Stimulated activated naive CD4-positive, alpha-beta T cell (primary cell): Measurements from ENCODE around the gene DEPP1.
A peak's percentile ranks its signal among the peaks of the same experiment; 100 is the strongest.

Source experiments
- DNase-seq, 6 experiments: peaks; one replicate each; lab custom pipeline; 2025; lab: John Stamatoyannopoulos, UW

The DEPP1 gene

DNA sequence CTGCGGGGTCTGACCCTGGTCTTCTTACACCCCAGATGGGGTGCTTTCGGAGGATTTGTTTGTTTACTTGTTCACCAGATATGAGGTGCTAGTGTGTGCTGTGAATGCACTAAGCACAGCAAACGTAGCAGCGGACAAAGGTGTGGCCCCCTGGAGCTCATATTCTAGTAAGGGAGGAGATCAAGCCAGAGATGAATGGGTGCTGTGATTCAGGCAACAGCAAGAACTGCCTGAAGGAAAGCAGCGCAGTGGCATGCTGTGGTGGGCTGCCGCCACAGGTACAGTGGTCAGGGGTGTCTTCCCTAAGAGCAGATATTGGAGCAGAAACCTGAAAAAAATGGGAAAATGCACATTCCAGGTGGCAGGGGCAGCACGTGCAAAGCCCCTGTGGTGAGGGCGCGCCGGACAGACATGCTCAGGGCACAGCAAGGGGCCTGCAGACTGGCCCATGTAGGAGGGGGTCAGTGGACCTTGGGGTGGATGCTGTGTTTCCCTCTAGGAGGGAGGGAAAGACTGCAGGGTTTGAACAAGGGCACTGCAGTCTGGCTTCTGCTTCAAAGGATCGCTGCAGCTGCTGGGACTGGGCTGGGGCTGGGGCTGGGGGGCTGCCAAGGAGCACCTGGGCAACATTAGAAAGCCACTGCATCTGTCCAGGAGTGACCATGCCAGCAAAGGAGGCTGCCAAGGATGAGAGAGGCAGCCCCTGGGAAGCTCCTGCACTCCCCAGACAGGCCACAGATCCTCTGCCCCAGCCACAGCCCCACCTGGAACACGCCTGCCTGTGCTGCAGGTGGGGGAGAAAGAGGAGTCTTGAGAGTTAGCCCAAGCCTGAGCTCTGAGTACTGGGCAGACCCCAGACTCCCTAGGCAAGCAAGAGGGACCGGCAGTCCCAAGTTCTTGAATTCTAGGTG, 927 bp upstream of the DEPP1 start:
- no peak for DNase-seq

DNA sequence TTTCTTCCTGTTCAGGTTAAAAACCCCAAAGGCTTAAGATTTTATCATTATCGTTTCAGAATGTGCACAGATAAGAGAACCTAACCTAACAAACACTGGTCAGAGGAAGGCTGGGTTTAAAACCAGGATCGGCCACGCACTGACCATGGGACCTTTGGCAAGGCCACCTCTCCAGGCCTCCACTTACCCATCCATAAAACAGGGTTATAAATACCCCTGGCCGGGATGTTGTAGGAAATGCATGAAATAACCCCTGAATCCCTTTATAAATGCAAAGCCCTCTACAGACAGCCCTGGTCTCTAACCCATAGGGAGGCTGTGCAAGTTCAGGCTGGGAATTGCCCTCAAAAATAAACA, 418 bp downstream of the DEPP1 start:
- DNase-seq = no peak

DNA sequence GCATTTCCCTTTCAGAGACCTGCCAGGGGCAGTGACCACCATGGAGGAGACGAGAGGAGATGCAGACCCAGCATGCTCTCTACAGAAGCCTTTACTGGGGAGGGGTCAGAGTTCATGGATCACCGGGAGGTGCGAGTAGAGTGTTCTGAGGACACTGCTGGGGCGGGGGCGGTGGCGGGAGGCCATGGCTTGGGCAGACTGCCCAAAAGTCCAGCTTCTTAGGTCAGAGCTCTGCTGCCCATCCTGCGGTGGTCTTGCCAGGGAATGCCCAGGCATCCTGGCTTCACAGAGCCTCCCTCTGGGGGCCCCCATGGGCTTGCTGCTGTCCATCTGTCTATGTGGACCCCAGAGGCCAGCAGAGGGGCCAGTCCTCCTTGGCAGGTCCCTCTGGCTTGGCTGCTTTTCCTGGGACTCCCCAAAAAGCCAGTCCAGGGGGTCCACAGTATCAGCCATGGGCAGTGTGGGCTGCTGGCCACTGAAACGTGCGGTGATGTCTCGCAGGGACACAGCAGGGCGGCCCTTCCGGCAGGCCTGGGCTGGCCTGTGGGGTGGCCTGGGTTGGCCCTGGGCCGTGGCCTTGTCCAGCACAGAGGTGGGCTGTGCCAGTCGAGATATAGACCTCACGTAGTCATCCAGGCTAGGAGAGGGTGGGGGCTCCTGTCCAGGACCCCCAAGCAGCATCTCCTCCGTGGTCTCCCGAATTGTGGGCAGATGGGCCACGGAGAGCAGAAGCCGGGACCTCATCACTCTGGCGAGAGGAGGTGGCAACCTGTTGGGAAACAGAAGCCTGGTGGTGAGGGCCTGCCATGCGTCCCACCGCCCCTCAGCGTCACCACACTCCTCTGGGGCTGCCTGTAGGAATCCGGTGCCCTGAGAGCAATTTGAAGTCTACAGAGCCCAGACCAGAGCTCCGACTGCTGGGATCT, 1.1 kb downstream of the DEPP1 start:
- DNase-seq = no peak

DNA sequence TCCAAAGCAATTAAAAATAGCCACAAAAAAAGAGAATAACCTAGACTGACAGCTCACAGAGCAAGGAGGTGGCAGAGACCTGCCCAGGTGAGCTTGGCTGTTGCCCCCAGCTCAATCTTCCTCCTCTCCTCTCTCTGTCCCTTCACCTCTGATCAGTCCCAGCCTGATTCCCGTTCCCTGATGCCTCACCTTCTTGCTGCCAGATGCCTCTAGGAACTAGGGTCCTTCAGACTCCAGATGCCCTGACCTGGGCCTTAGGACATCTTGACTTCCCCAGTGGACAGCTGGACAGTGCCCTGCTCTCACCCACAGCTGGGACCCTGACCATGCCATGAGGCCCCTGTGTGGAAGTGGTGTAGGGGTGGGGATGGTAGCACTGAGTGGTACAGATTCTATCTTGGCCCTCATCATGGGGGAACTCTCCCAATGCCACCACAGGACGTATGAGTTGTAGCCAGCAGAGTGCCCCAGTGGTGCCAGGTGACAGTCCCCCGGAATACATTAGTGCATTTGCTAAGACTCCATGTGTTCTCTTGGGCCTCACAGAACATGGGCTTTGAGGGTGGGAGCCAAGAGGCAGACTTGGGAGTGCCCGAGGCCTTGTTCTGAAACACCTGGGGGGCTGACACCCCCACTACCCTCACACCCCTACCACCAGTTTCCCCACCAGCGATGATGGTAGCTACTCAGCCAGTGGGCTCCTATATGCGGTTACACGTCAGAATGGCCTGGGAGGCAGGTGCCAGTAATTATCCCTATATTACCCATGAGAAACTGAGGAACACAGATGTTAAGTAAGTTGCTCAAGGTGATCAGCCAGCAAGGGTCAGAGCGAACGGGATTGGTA, 2.0 kb downstream of the DEPP1 start:
- DNase-seq = no peak

DNA sequence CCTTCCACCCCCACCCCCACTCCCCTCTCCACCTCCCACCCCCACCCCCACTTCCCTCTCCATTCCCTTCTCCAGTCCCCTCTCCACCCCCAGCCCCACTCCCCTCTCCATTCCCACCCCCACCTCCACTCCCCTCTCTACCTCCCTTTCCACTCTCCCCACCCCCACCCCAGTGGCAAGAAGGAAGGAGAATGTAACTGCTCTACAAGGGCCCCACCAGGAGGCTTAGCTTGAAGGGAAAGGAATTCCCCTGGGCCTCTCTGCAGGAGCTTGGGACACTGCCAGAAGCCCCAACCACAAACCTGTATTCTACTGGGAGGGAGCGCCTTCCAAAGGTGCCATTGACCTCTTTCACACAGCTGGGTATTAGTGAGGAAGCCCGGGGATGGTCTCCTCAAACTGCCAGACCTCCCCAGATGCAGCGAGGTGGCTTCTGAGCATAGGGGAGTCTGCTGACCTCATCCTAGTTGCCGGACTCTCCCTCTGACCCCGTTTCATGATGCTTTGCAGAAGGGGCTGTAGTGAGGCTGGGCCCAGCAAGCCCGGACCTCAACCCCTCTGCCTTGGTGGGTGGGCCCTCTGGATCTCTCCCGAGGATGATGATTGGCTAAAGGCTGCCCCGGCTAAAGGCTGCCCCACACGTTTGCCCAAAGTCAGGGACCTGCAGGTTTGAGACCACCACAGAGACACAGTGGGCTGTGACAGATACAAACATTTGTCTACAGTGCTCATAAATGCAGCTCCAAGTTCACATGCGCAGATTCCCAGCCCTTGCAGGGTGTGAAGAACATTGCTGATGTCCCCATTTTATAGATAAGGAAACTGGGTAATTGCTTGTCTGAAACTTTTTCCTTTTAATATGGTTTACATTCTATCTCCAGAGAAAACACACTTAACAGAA, 2.9 kb downstream of the DEPP1 start:
- no peak for DNase-seq

DNA sequence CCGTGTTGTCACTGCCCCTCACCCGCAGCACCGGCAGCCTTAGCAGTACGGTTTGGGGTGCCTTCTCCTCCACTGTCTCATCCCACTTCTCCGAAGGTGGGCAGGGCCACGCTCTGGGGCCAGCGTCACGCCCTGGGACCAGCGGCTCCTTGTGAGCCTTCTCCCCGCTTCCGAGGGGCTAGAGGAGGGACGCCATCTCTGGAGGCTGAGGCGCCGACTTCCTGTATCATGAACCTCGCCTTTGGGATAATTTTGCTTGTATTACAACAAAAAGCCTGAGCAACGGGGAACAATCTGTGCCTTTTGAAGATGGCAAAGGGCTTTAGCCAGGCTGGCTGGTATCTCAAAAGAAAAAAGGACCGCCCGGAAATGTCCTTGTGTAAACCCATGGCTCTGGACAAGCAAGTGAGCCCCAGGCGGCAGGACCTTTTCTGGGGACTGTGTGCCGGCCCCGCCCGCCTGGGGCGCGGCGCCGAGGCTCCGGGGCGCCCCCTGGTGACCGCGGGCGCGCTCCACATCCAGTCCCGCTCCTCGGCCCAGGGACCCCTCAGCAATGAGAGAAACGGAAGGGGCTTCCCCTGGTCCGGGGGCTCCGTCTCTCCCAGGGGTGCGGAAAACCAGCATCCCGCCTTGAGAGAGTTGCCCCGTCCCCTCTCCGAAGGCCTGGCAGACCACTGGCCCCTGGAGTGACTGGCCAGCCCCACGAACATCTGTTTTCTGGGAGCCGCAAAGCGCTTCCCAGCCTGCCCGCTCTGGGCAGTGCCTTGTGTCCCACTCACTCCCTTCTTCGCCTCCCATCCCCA, 3.8 kb downstream of the DEPP1 start:
- peak; percentile 32 to 81 (median 52) for DNase-seq

DNA sequence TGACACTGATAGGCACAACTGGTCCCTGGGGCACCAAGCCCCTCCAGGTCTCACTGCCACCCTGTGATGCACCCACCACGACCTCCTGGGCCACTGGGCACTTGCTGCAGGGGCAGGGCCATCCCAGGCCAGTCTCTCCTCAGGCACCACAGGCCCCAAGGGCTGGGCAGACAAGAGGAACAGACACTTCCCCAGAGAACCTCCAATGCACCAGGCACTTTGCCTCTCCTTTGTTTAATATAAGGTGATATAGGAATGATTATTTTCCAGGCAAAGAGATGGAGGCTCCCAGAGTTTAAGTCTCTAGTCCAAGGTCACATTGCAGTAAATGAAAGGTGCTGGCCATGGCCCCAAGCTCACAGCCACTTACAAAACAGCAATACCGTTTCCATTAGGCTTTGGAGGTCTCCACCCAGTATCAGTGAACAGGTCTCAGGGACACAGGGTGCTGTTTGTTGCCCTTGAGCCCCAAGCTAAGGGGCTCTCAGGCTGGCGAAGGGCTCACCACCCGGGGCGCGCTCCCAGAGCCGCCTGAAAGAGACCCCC, 4.5 kb downstream of the DEPP1 start:
- DNase-seq = no peak

DNA sequence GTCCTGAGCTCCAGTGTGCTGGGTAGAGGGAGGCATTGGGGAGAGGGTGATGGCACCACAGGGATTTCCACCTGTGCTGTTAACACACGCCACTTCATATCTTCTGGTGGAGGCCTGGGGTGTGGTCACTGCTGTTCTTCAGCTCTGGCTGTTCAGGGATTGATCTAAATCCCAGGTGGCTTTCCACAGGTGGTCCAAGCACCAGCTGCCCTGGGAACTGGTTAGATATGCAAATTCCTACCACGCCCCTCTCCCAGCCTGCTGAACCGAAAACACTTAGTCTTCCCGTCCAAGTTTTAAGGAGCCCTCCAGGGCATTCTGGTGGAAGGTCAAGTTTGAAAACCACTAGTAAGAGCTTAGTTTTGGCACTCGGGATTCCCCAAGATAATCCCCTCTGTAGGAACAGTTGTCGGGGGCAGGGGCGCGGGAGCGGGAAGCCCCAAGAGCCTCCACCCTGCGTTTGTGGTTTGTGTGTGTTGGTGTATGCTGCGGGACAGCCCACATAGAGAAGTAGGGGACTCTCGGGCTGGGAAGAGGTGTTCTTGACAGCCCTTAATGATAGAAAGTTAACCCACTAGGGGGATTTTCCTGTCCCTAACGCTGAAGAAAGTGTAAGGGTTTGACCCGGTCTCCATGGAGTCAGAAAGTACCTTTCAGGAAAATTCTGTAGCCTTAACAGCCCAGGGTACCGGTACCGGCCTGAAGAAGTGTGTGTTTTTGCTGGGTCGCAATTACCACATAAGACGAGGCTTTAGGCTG, 5.1 kb downstream of the DEPP1 start:
- DNase-seq = no peak

DNA sequence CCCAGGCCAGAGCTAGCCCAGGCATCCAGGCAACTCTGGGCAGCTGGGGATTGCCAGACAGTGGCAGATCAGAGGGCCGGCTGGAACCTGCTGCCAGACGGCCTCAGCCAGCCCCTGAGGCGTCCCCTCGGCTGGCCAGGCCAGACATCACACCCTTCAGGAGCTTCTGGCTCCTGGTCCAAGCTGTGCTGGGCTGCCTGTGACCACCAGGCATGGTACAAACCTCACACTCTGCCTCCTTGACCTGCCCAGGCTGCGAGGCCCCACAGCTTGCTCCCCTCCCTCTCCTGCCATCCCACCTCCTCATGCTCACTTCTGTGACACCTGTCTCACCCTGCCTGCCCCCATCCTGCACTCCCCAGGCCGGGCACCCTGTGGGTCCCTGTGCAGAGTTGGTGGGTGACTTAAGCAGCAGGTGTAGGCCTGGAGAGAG, 5.7 kb downstream of the DEPP1 start:
- DNase-seq = no peak

DNA sequence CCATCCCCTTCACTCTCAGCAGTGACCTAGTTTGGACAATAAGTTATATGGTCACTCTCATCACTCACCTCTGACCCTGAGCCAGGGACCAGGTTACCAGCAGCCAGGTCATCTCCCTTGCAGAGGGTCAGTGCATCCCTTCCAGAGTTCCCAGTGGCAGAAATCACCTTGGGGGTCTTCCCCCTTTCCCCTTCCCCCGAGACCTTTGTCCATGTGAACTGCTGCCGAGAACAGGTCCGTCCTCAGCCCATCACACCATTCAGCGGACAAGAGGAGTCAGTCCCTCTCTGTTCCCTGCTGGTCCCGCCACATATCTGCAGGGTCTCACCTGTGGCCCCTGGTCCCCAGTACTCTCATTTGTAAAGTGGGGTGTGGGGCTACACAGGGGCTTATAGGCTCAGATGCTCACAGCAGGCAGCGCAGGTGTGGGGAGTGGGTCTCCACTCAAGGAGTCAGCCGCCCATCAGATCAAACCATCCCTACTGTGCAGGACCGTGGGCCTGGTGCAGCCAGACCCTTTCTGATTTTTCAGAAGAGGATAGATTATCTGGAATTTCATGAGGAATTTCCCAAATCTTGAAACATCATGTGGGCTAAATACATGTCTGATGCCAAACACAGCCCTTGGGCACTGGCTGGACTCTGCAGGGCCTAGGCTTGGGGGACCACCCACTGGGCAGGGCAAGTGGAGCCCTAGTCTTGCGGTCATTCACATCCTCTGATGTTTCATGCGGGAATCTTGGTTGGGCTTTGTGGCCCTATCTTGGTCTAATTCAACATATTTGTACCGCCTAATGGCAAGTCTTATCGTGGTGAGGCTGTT, 6.5 kb downstream of the DEPP1 start:
- no peak for DNase-seq

DNA sequence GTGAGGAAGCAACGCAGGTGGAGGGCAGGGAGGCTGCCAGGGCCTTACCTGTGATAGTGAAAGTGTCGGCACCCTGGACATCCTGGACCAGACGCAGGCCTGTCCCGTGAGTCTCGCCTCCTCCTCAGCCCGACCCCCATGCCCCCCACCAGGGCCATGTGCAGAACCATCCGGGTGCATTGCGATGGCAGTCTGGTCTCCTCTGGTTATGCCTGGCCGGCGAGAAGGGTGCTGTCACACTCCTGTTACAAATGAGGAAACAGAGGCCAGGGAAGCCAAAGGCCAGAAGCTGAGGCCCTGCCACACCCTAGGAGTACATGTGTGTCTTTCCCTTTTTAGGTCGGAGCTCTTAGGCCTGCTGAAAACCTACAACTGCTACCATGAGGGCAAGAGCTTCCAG, 7.2 kb downstream of the DEPP1 start:
- DNase-seq = no peak

DNA sequence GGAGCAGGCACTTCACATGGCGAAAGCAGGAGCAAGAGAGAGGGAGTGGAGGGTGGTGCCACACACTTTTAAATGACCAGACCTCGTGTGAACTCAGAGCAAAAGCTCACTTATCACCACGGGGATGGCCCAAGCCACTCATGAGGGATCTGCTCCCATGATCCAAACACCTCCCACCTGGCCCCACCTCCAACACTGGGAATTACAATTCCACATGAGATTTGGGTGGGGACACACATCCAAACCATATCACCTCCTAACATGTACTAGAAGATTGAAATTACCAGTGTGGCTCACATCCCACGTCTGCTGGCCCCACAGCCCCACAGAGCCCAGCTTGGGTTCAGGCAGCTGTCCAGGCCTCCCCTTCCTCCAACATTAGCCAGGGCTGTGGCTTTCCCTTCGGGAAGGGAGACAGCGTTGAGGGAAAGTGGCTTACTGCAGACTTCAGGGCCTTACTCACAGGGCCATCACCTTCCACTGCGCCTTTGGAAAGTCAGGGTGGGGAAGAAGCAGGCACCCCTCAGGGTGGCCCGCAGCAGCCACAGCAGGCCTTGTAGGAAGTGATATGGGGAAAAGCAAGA, 7.7 kb downstream of the DEPP1 start:
- DNase-seq = no peak

DNA sequence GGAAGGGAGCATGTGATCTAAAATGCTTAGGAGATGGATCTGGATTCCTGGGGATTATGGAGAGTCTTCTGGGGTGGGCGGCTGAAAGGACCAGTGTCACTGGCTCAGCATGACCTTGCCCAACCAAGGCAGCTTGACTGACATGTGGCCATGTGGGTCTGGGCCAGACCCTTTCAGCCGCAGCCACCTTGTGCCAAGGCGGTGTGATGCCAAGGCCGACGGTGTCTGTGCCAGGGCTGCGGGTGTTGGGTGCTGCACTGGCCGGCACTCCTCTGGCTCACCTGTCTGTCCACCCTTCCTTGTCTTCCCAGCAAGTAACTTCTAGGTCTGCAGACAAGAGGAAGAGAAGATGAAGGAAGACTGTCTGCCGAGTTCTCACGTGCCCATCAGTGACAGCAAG, 8.8 kb downstream of the DEPP1 start:
- DNase-seq = no peak

DNA sequence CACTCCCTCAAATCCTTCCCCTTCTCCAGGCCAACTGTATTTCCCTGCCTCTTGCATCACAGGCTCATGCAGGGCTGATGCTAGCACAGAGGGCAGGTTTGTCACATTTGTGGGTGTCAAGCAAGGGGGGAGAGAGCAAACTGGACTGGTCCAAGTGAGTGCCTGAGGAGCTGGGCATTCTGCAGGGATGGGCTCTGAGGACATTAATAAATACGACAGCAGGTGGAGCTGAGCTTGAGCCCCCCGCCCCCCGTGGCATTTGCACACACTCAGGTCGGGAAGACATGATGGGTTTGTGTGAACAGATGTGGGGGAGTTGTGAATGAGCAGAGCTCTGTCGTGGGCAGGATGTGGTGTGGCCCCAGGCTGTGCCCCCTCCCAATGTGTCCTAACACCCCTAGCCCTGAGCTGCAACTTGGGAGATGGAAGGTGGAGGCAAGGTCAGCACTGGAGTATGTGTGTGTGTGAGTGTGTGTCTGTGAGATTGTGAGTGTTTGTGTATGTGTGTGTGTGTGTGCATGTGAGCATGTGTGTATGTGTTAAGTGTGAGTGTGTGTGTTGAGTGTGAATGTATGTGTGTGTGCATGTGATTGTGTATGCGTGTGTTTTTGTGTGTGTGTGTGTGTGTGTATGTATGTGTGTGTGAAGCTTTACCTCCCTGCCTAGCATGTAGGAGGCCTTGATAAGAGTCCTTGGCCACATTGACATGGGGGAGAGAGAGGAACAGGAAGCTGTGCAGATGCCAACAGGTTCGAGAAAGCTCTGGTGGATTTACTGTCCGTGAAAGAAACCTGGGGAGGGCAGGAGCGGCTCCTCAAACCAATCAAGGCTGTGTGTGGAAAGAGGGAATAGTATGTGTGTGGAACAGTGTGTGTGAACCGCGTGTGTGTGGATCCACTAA, 9.9 kb downstream of the DEPP1 start:
- DNase-seq = no peak

DNA sequence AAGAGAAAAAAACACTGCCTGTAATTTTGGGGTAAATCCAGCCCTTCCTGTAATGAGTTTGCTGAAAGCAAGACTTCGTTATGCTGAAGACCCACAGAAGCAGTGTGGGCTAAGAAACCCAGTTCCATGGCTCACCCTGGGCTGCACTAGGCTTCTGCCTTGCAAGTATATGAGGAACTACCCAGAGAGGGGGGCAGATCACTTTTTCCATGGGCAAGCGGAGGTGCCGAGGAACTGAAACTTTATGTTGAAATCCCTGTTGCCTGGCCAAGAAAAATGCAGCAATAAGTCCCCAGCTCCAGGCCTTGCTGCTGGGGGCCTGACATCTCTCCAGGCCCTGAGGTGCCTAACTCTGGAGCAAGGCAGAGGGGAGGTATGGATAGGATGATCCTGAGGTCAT, 10.5 kb downstream of the DEPP1 start:
- DNase-seq = no peak

DNA sequence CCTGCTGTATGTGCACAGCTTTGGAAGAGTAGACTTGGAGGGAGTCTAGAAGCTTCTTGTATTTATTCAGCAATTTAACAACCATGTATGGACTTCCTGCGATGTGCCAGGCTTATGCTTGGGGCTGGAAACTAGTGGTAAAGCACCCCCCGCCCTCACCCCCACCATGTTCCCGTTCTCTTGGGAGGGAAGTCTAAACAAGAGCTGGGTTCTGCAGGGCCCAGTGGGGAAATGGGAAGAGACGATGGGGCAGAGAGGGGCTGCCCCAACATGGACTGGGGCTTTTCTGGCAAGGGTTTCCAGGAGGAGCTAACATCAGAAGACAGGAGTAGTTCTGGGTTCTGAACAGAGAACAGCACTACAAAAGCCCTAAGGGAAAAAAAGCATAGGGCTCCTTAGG, 11.0 kb downstream of the DEPP1 start:
- DNase-seq = no peak
